Keratinocyte (primary cell): ENCODE measurements around the gene PGLYRP4.

Experiments used
- EZH2 ChIP-seq: IDR thresholded peaks from one replicate; pipeline ENCODE4 v1.6.1; 2012; ENCODE audit warnings: inconsistent platforms, mild to moderate bottlenecking, low read length, moderate library complexity
- TF ChIP-seq, protein P1 (sequence below), 3 experiments: IDR thresholded peaks in 1 of 3; conservative IDR thresholded peaks in 1 of 3; optimal IDR thresholded peaks in 1 of 3; 2 replicates in 2 of 3; 3 replicates in 1 of 3; pipeline versions ENCODE3 to v1.5.1; 2011; ENCODE audit warnings: low read length in 3 of 3, mild to moderate bottlenecking in 3 of 3, moderate library complexity in 2 of 3, control low read depth in 1 of 3, inconsistent platforms in 1 of 3; ENCODE audit not compliant: insufficient read depth in 2 of 3; ENCODE audit errors: extremely low read depth in 1 of 3

GRCh38 chr1:153359241-153359640 is 10.6 kb upstream of the PGLYRP4 start:
- TF ChIP-seq, protein P1, sequence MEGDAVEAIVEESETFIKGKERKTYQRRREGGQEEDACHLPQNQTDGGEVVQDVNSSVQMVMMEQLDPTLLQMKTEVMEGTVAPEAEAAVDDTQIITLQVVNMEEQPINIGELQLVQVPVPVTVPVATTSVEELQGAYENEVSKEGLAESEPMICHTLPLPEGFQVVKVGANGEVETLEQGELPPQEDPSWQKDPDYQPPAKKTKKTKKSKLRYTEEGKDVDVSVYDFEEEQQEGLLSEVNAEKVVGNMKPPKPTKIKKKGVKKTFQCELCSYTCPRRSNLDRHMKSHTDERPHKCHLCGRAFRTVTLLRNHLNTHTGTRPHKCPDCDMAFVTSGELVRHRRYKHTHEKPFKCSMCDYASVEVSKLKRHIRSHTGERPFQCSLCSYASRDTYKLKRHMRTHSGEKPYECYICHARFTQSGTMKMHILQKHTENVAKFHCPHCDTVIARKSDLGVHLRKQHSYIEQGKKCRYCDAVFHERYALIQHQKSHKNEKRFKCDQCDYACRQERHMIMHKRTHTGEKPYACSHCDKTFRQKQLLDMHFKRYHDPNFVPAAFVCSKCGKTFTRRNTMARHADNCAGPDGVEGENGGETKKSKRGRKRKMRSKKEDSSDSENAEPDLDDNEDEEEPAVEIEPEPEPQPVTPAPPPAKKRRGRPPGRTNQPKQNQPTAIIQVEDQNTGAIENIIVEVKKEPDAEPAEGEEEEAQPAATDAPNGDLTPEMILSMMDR (optimal IDR thresholded peaks at IDR 0.05 in 1 of 3, IDR thresholded peaks at IDR 0.05 in 1 of 3, conservative IDR thresholded peaks at IDR 0.05 in 1 of 3; ENCODE audit: extremely low read depth in 1 of 3, insufficient read depth in 2 of 3, low read length in 3 of 3), result no peak
- no peak for TF ChIP-seq EZH2
